ENCODE results near the gene RPUSD1. TPM values are rescaled to one million over a fixed set of nuclear protein-coding genes. Genes with fewer than 3 reads are reported as not detected.

Gene RPUSD1
- total RNA-seq, 2 donors from 2014 or later, result 24.1 to 34.4 TPM

- peaks cover 4% of the 10 kb centered on the region for H3K4me1 ChIP-seq (ENCODE audit: control insufficient read depth, insufficient read depth, low read length)
- H3K27ac Mint-ChIP-seq, result no peak overlapping the region
- no peak overlapping the region for H3K27ac ChIP-seq (ENCODE audit: low read depth, low read length)
- H3K36me3 Mint-ChIP-seq (ENCODE audit: low read depth), result peaks cover 13% of the 10 kb centered on the region
- no peak overlapping the region for H3K9ac ChIP-seq (ENCODE audit: extremely low read depth, low read length, poor library complexity, severe bottlenecking)
- DNase-seq, result no peak
- no peaks in the 10 kb centered on the region for H3K27me3 Mint-ChIP-seq (ENCODE audit: insufficient read depth)
- no peaks in the 10 kb centered on the region for H3K4me1 Mint-ChIP-seq
- H3K27me3 ChIP-seq (ENCODE audit: control insufficient read depth, insufficient read depth, low read length, poor library complexity, severe bottlenecking), result no peaks in the 10 kb centered on the region
- no peaks in the 10 kb centered on the region for H3K9me3 Mint-ChIP-seq
- no peaks in the 10 kb centered on the region for H3K9me3 ChIP-seq (ENCODE audit: control insufficient read depth, low read length)
- WGBS, 2 experiments (ENCODE audit: insufficient coverage in 1 of 2, insufficient read length in 1 of 2), result 94 to 98% methylated on average over 8 to 17 of the region's 17 CpGs
- no peak overlapping the region for H3K4me3 ChIP-seq (ENCODE audit: low read length)
- H3K4me3 Mint-ChIP-seq, result peak overlapping the region; percentile 76
- no peak for TF ChIP-seq CTCF (conservative IDR thresholded peaks at IDR 0.05)
- peaks cover 30% of the 10 kb centered on the region for H3K36me3 ChIP-seq (ENCODE audit: control insufficient read depth, insufficient read depth, low read length)
These were observed 1.9 kb upstream of the RPUSD1 start for GRCh38 chr16:790086-790485.

- Histone ChIP-seq H3K9me3 (ENCODE audit: control insufficient read depth, low read length) (no peaks in the 10 kb centered on the region), H3K36me3 (ENCODE audit: control insufficient read depth, insufficient read depth, low read length) (peaks cover 30% of the 10 kb centered on the region), H3K9ac (ENCODE audit: extremely low read depth, low read length, poor library complexity, severe bottlenecking) (peak overlapping the region; percentile 68), H3K4me3 (ENCODE audit: low read length) (peak overlapping the region; percentile 79), H3K27ac (ENCODE audit: low read depth, low read length) (no peak overlapping the region), H3K27me3 (ENCODE audit: control insufficient read depth, insufficient read depth, low read length, poor library complexity, severe bottlenecking) (no peaks in the 10 kb centered on the region), H3K4me1 (ENCODE audit: control insufficient read depth, insufficient read depth, low read length) (peaks cover 4% of the 10 kb centered on the region)
- Mint-ChIP-seq H3K9me3 (no peaks in the 10 kb centered on the region), H3K4me1 (no peaks in the 10 kb centered on the region), H3K36me3 (ENCODE audit: low read depth) (peaks cover 14% of the 10 kb centered on the region), H3K27me3 (ENCODE audit: insufficient read depth) (no peaks in the 10 kb centered on the region), H3K4me3 (peak overlapping the region; percentile 76), H3K27ac (no peak overlapping the region)
- 79 to 82% methylated on average over 28 to 33 of the region's 33 CpGs for WGBS, 2 experiments (ENCODE audit: insufficient coverage in 1 of 2, insufficient read length in 1 of 2)
- TF ChIP-seq CTCF (conservative IDR thresholded peaks at IDR 0.05), result no peak
- DNase-seq, result no peak
These were observed 1.1 kb upstream of the RPUSD1 start for GRCh38 chr16:789191-789850.

GRCh38 chr16:788399-789126 is 382 bp upstream of the RPUSD1 start, which contains the start of gene CHTF18:
TSS of gene CHTF18 (plus strand) at chr16:788620. CDS start at chr16:788685, 65 bp downstream.
- no peak within 1 kb of the TSS for H3K27ac ChIP-seq (ENCODE audit: low read depth, low read length)

More at GRCh38 chr16:788399-789126, 382 bp upstream of the RPUSD1 start, which contains the start of gene CHTF18:
- peaks cover 29% of the 10 kb centered on the region for H3K36me3 ChIP-seq (ENCODE audit: control insufficient read depth, insufficient read depth, low read length)
- no peaks in the 10 kb centered on the region for H3K9me3 Mint-ChIP-seq
- WGBS, 2 experiments (ENCODE audit: insufficient coverage in 1 of 2, insufficient read length in 1 of 2), result 0 to 1% methylated on average over 56 to 95 of the region's 97 CpGs
- H3K27me3 Mint-ChIP-seq (ENCODE audit: insufficient read depth), result no peaks in the 10 kb centered on the region
- H3K27me3 ChIP-seq (ENCODE audit: control insufficient read depth, insufficient read depth, low read length, poor library complexity, severe bottlenecking), result no peaks in the 10 kb centered on the region
- H3K27ac Mint-ChIP-seq, result peak within 1 kb of the TSS; percentile 35
- peak; percentile 97 for DNase-seq
- H3K4me3 Mint-ChIP-seq, result peak within 1 kb of the TSS; percentile 76
- H3K4me1 ChIP-seq (ENCODE audit: control insufficient read depth, insufficient read depth, low read length), result peaks cover 4% of the 10 kb centered on the region
- H3K9me3 ChIP-seq (ENCODE audit: control insufficient read depth, low read length), result no peaks in the 10 kb centered on the region
- H3K4me1 Mint-ChIP-seq, result no peaks in the 10 kb centered on the region
- peak within 1 kb of the TSS; percentile 68 for H3K9ac ChIP-seq (ENCODE audit: extremely low read depth, low read length, poor library complexity, severe bottlenecking)
- TF ChIP-seq CTCF (conservative IDR thresholded peaks at IDR 0.05), result no peak
- H3K4me3 ChIP-seq (ENCODE audit: low read length), result peak within 1 kb of the TSS; percentile 93
- peaks cover 14% of the 10 kb centered on the region for H3K36me3 Mint-ChIP-seq (ENCODE audit: low read depth)

Data from endodermal cell (in vitro differentiated cells).